Measurements from ENCODE around the gene LRRTM4.

GRCh38 chr2:76821731-76822130 is 700.4 kb downstream of the LRRTM4 start:
- no peak for TF ChIP-seq POLR2A (IDR thresholded peaks at IDR 0.05; ENCODE audit: low read depth, low read length)
- TF ChIP-seq POLR2AphosphoS5 (IDR thresholded peaks at IDR 0.05; ENCODE audit: low read depth, low read length): no peak
- no peak for TF ChIP-seq TAF1 (IDR thresholded peaks at IDR 0.05; ENCODE audit: low read depth, low read length)
- no peak for TF ChIP-seq SPI1 (IDR thresholded peaks at IDR 0.05; ENCODE audit: low read depth, low read length)

All from GM12891 (cell line).